ENCODE measurements around the gene SELP. TPM values are rescaled to one million over a fixed set of nuclear protein-coding genes. Genes with fewer than 3 reads are reported as not detected.
A peak's percentile ranks its signal among the peaks of the same experiment; 100 is the strongest.
"Not testable (repeated sequence)": the region's sequence is repeated elsewhere in the genome, so short reads cannot be mapped to it uniquely, and the experiment has no call there.

The SELP gene
- total RNA-seq = not detected in 2 replicates

DNA sequence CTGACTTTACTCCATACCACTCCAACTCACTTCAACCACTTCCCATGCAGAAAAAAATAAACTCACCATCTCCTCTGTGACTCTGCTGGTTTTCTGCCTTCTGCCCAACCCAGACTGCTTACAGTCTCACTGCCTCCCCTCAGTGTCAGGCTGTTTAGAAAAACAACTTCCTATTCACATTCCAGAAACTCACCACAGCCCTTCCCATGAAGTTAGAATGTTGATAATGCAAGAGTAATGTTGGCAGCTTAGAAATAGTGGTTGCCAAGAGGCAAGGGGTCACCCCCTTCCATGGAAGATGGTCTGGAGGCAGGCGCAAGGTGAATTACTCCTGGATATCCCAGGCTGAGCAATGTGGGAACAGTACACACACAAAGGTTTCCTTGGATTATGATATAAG, at the start of gene SELP:
SELP (minus strand) TSS at position 119 of the 400 bp plus-strand sequence; CDS start at position 69, 50 bp downstream.
- TF ChIP-seq, protein P1, sequence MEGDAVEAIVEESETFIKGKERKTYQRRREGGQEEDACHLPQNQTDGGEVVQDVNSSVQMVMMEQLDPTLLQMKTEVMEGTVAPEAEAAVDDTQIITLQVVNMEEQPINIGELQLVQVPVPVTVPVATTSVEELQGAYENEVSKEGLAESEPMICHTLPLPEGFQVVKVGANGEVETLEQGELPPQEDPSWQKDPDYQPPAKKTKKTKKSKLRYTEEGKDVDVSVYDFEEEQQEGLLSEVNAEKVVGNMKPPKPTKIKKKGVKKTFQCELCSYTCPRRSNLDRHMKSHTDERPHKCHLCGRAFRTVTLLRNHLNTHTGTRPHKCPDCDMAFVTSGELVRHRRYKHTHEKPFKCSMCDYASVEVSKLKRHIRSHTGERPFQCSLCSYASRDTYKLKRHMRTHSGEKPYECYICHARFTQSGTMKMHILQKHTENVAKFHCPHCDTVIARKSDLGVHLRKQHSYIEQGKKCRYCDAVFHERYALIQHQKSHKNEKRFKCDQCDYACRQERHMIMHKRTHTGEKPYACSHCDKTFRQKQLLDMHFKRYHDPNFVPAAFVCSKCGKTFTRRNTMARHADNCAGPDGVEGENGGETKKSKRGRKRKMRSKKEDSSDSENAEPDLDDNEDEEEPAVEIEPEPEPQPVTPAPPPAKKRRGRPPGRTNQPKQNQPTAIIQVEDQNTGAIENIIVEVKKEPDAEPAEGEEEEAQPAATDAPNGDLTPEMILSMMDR (IDR thresholded peaks at IDR 0.05; ENCODE audit: insufficient read depth, low read depth, low read length) = no peak
- H3K4me3 ChIP-seq (ENCODE audit: low read depth, low read length) = no peak within 1 kb of the TSS
- DNase-seq (ENCODE audit: low read depth) = peak; percentile 2

DNA sequence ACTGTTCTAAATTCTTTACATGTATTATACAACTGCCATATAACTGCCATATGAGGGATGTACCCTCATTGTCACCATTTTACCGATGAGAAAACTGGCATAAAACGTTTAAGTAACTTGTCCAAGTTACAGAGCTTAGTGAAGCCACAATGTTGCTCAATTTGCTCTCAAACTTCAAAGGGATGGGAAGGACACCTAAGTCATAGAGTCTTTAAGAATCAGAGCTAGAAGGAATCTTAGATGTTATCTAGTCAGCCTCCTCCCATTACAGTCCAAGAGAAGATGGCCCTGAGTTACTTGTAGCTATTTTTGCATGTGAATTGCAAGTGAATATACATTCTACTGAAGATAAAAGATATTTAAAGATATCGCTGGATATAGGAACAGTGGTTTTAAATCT, 49.8 kb upstream of the SELP start:
- no peak for DNase-seq (ENCODE audit: low read depth)
- H3K4me3 ChIP-seq (ENCODE audit: low read depth, low read length) = no peak overlapping the region
- TF ChIP-seq, protein P1 (IDR thresholded peaks at IDR 0.05; ENCODE audit: insufficient read depth, low read depth, low read length) = no peak

DNA sequence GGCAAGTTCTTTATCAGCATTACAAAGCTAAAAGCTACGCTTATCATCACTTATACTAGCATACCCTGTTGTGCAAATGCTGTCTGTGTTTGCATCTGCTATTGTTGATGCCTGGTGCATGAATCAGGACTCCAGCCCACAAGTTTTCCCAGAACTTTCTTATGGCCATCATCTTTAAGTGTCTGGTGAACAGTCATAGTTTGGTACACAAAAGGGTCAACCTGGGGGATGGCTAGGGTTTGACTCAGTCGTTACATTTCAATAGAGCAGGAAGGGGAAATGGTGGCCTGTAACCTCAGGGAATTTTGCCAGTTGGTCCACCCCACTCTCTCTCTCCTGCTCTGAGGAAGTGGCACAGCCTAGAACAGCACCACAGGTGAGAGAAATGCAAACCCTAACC, 46.1 kb upstream of the SELP start:
- TF ChIP-seq, protein P1 (IDR thresholded peaks at IDR 0.05; ENCODE audit: insufficient read depth, low read depth, low read length) = no peak
- no peak overlapping the region for H3K4me3 ChIP-seq (ENCODE audit: low read depth, low read length)
- DNase-seq (ENCODE audit: low read depth) = peak; percentile 53

DNA sequence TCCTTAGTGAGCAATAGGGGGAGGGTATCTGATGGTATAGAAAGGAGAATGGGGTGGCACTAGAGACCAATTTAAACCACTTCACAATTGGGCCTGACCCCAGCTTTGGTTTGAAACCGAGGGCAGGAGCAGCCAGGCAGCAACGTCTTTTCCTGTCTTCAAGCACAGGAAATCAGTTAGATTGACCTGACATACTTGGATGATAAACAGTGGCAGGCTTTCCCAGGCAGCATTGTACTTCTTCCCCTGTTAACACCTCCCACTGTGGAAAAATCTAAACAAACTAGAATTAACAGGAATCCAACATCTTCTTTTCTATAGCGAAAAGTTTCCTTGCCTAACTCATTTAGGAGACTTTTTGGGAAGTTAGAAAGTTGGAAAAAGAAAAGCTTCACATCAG, 40.9 kb upstream of the SELP start:
- TF ChIP-seq, protein P1 (IDR thresholded peaks at IDR 0.05; ENCODE audit: insufficient read depth, low read depth, low read length) = no peak
- H3K4me3 ChIP-seq (ENCODE audit: low read depth, low read length) = no peak overlapping the region
- DNase-seq (ENCODE audit: low read depth) = no peak

DNA sequence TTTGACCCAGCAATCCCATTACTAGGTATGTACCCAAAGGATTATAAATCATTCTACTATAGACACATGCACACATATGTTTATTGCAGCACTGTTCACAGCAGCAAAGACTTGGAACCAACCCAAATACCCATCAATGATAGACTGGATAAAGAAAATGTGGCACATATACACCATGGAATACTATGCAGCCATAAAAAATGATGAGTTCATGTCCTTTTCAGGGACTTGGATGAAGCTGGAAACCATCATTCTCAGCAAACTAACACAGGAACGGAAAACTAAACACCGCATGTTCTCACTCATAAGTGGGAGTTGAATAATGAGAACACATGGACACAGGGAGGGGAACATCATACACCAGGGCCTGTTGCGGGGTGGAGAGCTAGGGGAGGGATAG, 40.3 kb upstream of the SELP start:
- DNase-seq (ENCODE audit: low read depth); H3K4me3 ChIP-seq (ENCODE audit: low read depth, low read length): not testable (repeated sequence)

DNA sequence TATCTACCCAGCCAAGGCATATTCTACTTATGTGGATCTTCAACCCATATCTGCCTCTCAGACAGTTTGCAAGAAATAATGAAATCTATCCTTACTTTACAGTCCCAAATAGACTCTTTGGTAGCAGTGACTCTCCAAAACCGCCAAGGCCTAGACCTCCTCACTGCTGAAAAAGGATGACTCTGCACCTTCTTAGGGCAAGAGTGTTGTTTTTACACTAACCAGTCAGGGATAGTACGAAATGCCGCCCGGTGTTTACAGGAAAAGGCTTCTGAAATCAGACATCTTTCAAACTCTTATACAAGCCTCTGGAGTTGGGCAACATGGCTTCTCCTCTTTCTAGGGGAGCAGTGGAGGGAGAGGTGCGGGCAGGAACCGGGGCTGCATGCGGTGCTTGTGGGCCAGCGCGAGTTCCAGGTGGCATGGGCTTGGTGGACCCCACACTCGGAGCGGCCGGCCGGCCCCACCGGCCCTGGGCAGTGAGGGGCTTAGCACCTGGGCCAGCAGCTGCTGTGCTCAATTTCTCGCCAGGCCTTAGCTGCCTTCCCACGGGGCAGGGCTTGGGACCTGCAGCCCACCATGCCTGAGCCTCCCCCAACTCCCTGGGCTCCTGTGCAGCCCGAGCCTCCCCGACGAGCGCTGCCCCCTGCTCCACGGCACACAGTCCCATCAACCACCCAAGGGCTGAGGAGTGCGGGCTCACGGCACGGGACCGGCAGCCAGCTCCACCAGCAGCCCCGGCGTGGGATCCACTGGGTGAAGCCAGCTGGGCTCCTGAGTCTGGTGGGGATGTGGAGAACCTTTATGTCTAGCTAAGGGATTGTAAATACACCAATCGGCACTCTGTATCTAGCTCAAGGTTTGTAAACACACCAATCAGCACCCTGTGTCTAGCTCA, 38.0 kb upstream of the SELP start:
- not testable (repeated sequence) for H3K4me3 ChIP-seq (ENCODE audit: low read depth, low read length); DNase-seq (ENCODE audit: low read depth)

DNA sequence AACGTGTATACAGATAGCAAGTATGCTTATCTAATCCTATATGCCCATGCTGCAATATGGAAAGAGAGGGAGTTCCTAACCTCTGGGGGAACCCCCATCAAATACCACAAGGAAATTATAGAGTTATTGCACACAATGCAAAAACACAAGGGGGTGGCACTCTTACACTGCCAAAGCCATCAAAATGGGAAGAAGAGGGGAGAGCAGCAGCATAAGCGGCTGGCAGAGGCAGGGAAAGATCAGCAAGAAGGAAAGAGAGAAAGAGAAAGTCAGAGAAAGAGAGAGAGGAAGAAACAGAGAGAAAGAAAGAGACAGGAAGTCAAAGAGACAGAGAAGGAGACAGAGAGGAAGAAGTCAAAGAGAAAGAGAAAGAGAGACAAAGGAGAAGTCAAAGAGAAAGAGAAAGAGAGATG, 37.3 kb upstream of the SELP start:
- DNase-seq (ENCODE audit: low read depth); H3K4me3 ChIP-seq (ENCODE audit: low read depth, low read length): not testable (repeated sequence)

DNA sequence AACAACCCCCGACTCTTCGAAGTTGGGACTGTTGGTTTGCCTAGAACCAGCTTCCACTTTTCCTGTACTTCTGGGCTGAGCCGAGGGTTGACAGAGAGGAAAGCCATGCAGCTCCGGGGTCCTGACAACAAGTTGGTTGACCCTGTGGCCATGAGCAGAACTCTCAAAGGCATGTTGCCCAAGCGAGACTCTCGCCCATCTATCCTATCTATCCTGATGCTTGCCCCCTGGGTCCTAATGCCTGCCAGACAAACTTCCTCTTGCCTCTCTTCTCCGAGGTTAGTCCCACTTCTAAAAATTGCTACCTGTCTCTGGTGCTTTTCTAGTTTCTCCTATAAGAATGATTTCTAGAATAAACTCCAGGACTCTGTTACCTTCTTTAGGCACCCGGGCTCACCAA, 32.8 kb upstream of the SELP start:
- not testable (repeated sequence) for DNase-seq (ENCODE audit: low read depth)

DNA sequence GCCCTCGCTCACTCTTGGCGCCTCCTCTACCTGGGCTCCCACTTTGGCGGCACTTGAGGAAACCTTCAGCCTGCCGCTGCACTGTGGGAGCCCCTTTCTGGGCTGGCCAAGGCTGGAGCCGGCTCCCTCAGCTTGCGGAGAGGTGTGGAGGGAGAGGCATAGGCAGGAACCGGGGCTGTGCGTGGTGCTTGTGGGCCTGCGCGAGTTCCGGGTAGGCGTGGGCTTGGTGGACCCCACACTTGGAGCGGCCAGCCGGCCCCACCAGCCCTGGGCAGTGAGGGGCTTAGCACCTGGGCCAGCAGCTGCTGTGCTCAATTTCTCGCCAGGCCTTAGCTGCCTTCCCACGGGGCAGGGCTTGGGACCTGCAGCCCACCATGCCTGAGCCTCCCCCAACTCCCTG, 31.1 kb upstream of the SELP start:
- DNase-seq (ENCODE audit: low read depth); H3K4me3 ChIP-seq (ENCODE audit: low read depth, low read length): not testable (repeated sequence)

More for the DNA sequence above, 32.8 kb upstream of the SELP start:
- not testable (repeated sequence) for H3K4me3 ChIP-seq (ENCODE audit: low read depth, low read length)

DNA sequence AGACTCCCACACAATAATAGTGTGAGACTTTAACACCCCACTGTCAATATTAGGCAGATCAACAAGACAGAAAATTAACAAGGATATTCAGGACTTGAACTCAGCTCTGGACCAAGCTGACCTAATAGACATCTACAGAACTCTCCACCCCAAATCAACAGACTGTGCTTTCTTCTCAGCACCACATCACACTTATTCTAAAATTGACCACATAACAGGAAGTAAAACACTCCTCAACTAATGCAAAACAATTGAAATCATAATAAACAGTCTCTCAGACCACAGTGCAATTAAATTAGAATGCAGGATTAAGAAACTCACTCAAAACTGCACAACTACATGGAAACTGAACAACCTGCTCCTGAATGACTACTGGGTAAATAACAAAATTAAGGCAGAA, 28.9 kb upstream of the SELP start:
- H3K4me3 ChIP-seq (ENCODE audit: low read depth, low read length); DNase-seq (ENCODE audit: low read depth): not testable (repeated sequence)
